ENCODE measurements around the gene GNB1. TPM values are rescaled to one million over a fixed set of nuclear protein-coding genes. Genes with fewer than 3 reads are reported as not detected.

GNB1 gene
- total RNA-seq, 1 donor from 2014 or later: 170 TPM

DNA sequence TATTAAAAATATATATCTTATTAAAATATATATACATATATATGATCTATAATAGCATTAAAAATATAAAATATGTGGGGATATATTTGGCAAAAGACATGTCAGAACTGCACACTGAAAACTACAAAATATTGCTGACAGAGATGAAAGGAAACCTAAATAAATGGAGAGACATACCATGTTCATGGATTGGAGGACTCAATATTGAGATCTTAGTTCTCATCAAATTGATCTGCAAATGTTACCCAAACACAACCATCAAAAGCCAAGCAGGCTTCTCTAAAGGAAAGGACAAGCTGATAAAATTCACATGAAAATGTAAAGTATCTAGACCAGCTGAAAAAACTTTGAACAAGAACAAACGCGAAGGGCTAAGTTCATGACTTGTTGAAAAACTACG is 119.8 kb downstream of the GNB1 start:
- intact Hi-C loops (cut with DNase I): no loop called here
- no peak for DNase-seq (ENCODE audit: low spot score in 2 of 2)
- Histone ChIP-seq H3K27me3 (no peaks in the 10 kb centered on the region), H3K4me3 (no peak overlapping the region), H3K9me3 (peaks cover 5 to 16% of the 10 kb centered on the region in 2 donors), H3K27ac (no peak overlapping the region), H3K36me3 (peaks cover 15 to 44% of the 10 kb centered on the region in 2 donors), H3K4me1 (peaks cover 5 to 8% of the 10 kb centered on the region in 2 donors)
- TF ChIP-seq, protein P1, sequence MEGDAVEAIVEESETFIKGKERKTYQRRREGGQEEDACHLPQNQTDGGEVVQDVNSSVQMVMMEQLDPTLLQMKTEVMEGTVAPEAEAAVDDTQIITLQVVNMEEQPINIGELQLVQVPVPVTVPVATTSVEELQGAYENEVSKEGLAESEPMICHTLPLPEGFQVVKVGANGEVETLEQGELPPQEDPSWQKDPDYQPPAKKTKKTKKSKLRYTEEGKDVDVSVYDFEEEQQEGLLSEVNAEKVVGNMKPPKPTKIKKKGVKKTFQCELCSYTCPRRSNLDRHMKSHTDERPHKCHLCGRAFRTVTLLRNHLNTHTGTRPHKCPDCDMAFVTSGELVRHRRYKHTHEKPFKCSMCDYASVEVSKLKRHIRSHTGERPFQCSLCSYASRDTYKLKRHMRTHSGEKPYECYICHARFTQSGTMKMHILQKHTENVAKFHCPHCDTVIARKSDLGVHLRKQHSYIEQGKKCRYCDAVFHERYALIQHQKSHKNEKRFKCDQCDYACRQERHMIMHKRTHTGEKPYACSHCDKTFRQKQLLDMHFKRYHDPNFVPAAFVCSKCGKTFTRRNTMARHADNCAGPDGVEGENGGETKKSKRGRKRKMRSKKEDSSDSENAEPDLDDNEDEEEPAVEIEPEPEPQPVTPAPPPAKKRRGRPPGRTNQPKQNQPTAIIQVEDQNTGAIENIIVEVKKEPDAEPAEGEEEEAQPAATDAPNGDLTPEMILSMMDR (IDR thresholded peaks at IDR 0.05): no peak

GRCh38 chr1:1770102-1770501 is 120.8 kb downstream of the GNB1 start:
- Histone ChIP-seq H3K9me3 (peaks cover 5 to 16% of the 10 kb centered on the region in 2 donors), H3K27ac (no peak overlapping the region), H3K4me1 (no peaks in the 10 kb centered on the region), H3K36me3 (peaks cover 15 to 46% of the 10 kb centered on the region in 2 donors), H3K4me3 (no peak overlapping the region), H3K27me3 (no peaks in the 10 kb centered on the region)
- TF ChIP-seq, protein P1 (IDR thresholded peaks at IDR 0.05): no peak
- DNase-seq (ENCODE audit: low spot score in 2 of 2): no peak
- intact Hi-C loops (cut with DNase I): no loop called here

DNA sequence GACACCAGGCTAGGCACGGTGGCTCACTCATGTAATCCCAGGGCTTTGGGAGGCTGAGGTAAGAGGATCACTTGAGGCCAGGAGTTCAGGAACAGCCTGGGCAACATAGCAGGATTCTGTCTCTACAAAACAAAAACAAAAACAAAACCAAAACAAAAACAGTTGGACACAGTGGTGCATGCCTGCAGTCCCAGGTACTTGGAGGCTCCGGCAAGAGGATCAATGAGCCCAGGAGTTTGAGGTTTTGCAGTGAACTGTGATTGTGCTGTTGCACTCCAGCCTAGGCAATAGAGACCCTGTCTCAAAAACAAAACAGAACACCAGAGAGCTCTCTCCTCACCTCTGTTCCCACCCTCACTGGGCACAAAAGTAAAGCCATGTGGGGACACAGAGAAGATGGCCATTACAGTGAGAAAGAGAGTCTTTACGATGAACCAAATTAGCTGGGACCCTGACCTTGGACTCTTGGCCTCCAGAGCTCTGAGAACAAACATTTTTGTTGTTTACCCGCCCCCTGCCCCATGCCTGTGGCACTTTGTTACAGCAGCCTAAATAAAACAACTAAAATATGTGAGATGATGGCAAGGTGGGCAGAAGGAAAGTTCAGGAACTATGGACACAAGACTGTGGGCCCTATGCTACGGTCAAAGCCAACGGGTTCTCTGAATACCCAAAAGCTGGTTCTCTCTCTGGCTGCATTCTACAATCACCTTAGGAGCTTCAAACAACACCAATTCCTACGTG is 122.5 kb downstream of the GNB1 start:
- Histone ChIP-seq H3K36me3 (peaks cover 29 to 62% of the 10 kb centered on the region in 2 donors), H3K27ac (no peak overlapping the region), H3K4me1 (no peaks in the 10 kb centered on the region), H3K4me3 (no peak overlapping the region), H3K9me3 (peaks cover 5 to 16% of the 10 kb centered on the region in 2 donors), H3K27me3 (no peaks in the 10 kb centered on the region)
- TF ChIP-seq, protein P1 (IDR thresholded peaks at IDR 0.05): no peak
- intact Hi-C loops (cut with DNase I): no loop called here
- no peak for DNase-seq (ENCODE audit: low spot score in 2 of 2)

- intact Hi-C loops (cut with DNase I): no loop called here
- Histone ChIP-seq H3K27ac (no peak overlapping the region), H3K4me3 (no peak overlapping the region), H3K36me3 (peaks cover 52 to 70% of the 10 kb centered on the region in 2 donors), H3K9me3 (peaks cover 0 to under 1% of the 10 kb centered on the region in 2 donors), H3K4me1 (no peaks in the 10 kb centered on the region), H3K27me3 (no peaks in the 10 kb centered on the region)
- TF ChIP-seq, protein P1 (IDR thresholded peaks at IDR 0.05): no peak
- no peak for DNase-seq (ENCODE audit: low spot score in 2 of 2)
These were observed 125.9 kb downstream of the GNB1 start for GRCh38 chr1:1764876-1765470.

DNA sequence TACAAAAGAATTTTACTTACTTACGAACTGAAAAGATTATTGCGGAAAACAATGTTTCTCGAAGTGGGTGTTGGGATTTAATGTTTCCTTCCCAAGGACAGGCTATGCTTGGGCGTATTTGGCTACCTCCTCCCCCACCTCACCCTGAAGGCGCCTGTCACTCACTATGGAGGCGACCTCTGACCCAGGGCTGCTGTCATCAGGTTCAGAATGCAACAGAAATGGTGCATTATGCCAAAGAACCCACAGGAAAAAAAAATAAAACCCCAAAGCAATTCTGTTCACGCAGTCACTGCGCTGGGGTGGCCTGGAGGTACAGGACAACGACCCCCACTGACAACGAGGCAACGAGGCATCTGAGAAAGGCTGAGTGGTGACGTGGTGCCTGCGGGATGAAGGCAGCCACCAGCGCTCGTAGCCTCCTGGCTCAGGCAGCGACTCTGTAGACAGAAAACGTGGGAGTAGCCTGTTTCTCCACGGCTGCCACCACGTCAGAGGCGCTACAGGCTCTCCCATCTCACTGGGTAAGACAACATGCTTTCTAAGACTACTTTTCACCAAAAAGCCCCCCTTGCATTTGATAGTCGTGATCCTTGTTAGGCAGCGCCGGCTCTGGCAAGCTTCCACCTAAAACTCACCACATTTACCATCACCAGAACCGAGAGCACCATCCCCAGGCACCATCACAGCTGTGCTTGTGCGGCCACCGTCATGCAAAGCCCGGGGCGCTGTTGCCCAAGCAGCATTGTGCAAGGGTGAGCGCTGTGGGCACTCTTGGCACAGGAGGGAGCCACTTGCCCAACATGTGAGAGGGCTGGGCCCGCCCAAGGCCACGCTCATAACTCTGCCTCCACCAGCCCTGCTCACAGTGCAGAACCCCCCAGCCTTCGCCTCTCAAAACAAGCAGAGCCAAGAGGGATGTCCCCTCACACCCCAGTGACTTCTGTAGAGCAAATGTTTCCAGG is 126.9 kb downstream of the GNB1 start:
- H3K27ac ChIP-seq: no peak overlapping the region
- no peaks in the 10 kb centered on the region for H3K4me1 ChIP-seq
- no peaks in the 10 kb centered on the region for H3K9me3 ChIP-seq
- no peak overlapping the region for H3K4me3 ChIP-seq
- TF ChIP-seq, protein P1 (IDR thresholded peaks at IDR 0.05): peak in 1 of 3 experiments; percentile 12
- intact Hi-C loops (cut with DNase I): no loop called here
- no peaks in the 10 kb centered on the region for H3K27me3 ChIP-seq
- DNase-seq (ENCODE audit: low spot score in 2 of 2): no peak
- H3K36me3 ChIP-seq: peaks cover 61 to 75% of the 10 kb centered on the region in 2 donors

Measured in ascending aorta (tissue), 2 donors.